OCI-LY1 (cell line): ENCODE measurements around the gene DUOX1.

Experiments used
- H2AFZ ChIP-seq: fragments of 200-600 bp; sonication (generic), shearing (Covaris generic); 2 replicates; pipeline ENCODE4 v1.6.0; 2014; ENCODE audit warnings: antibody characterized with exemption, mild to moderate bottlenecking, low read length
- H3F3A ChIP-seq: fragments of 200-600 bp; sonication (generic), shearing (Covaris generic); 2 replicates; pipeline ENCODE4 v1.6.0; 2014; ENCODE audit warnings: mild to moderate bottlenecking, antibody characterized with exemption, low read length, moderate library complexity; ENCODE audit not compliant: insufficient read depth
- H3K27ac ChIP-seq: fragments of 200-600 bp; sonication (generic); 2 replicates; pipeline ENCODE4 v1.5.1; 2014; ENCODE audit warnings: low read length, mixed run types, mild to moderate bottlenecking, low read depth; ENCODE audit not compliant: poor library complexity, severe bottlenecking
- H3K27me3 ChIP-seq: fragments of 200-600 bp; sonication (generic); 2 replicates; pipeline ENCODE4 v1.6.0; 2014; ENCODE audit warnings: antibody characterized with exemption, mild to moderate bottlenecking, low read length, moderate library complexity; ENCODE audit not compliant: insufficient read depth
- H3K36me3 ChIP-seq: fragments of 200-600 bp; sonication (generic); 2 replicates; pipeline ENCODE4 v1.6.1; 2014; ENCODE audit warnings: mild to moderate bottlenecking, antibody characterized with exemption, low read length, moderate library complexity, mixed read lengths; ENCODE audit not compliant: insufficient read depth
- H3K4me1 ChIP-seq: fragments of 200-600 bp; sonication (generic); 2 replicates; pipeline ENCODE4 v1.5.1; 2014; ENCODE audit warnings: mild to moderate bottlenecking, low read length, moderate library complexity; ENCODE audit not compliant: insufficient read depth, severe bottlenecking
- H3K4me2 ChIP-seq: fragments of 200-600 bp; sonication (generic), shearing (Covaris generic); 2 replicates; pipeline ENCODE4 v1.6.1; 2014; ENCODE audit warnings: low read length
- H3K4me3 ChIP-seq: fragments of 200-600 bp; sonication (generic); 2 replicates; pipeline ENCODE4 v1.5.1; 2014; ENCODE audit warnings: low read length, low read depth, mild to moderate bottlenecking, mixed read lengths; ENCODE audit not compliant: poor library complexity, severe bottlenecking
- H3K79me2 ChIP-seq: fragments of 200-600 bp; shearing (Covaris generic); 2 replicates; pipeline ENCODE4 v1.6.1; 2016; ENCODE audit warnings: mixed run types, low read length, mixed read lengths; ENCODE audit not compliant: insufficient read depth
- H3K9ac ChIP-seq: fragments of 200-600 bp; sonication (generic), shearing (Covaris generic); 2 replicates; pipeline ENCODE4 v1.6.1; 2014; ENCODE audit warnings: mild to moderate bottlenecking, low read length, mixed read lengths
- H3K9me2 ChIP-seq: fragments of 200-600 bp; sonication (generic), shearing (Covaris generic); 2 replicates; pipeline ENCODE4 v1.6.1; 2014; ENCODE audit warnings: low read depth, mild to moderate bottlenecking, low read length, mixed read lengths
- H3K9me3 ChIP-seq: fragments of 200-600 bp; shearing (Covaris generic); 2 replicates; pipeline ENCODE4 v1.6.1; 2014; ENCODE audit warnings: low read length, mixed read lengths
- H4K20me1 ChIP-seq: fragments of 200-600 bp; sonication (generic), shearing (Covaris generic); 2 replicates; pipeline ENCODE4 v1.6.0; 2016; ENCODE audit warnings: mild to moderate bottlenecking, low read length; ENCODE audit not compliant: insufficient read depth
- EZH2 ChIP-seq: fragments of 200-600 bp; sonication (generic), shearing (Covaris generic); IDR thresholded peaks from 2 replicates; pipeline ENCODE4 v1.8.0; 2017; ENCODE audit warnings: borderline replicate concordance, mixed run types, mild to moderate bottlenecking, antibody characterized with exemption, low read length, moderate library complexity, mixed read lengths
- TF ChIP-seq, protein P1 (sequence below): fragments of 200-600 bp; sonication (generic), shearing (Covaris generic); IDR thresholded peaks from 2 replicates; pipeline ENCODE4 v1.5.1; 2017; ENCODE audit warnings: mild to moderate bottlenecking, antibody characterized with exemption, low read length, moderate library complexity, mixed read lengths

Gene DUOX1

DNA sequence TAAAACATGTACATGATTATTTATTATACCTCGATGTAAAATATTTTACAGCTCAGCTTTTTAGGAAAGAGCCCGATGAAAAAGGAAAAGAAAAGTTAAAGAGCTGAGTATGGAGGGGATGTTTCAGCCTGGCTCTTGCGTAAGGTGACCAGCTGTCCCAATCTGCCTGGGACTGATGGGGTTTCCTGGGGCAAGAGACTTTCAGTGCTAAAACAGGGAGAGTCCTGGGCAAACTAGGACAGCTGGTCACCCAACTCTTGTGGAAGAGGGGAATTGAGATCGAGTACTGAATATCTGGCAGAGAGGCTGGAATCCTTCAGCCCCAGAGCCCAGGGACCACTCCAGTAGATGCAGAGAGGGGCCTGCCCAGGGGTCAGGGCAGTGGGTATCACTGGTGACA lies 36.8 kb upstream of the DUOX1 start:
- no peaks in the 10 kb centered on the region for H3K79me2 ChIP-seq
- H3K36me3 ChIP-seq = no peaks in the 10 kb centered on the region
- no peaks in the 10 kb centered on the region for H3K9me2 ChIP-seq
- no peaks in the 10 kb centered on the region for H3K9me3 ChIP-seq
- no peak overlapping the region for H3K4me2 ChIP-seq
- H3K27ac ChIP-seq = no peak overlapping the region
- H3K4me1 ChIP-seq = no peaks in the 10 kb centered on the region
- H3K27me3 ChIP-seq = 0 out of 2 replicates have a peak, but pooled peaks cover 4% of the 10 kb centered on the region
- no peak overlapping the region for H3K9ac ChIP-seq
- H4K20me1 ChIP-seq = no peaks in the 10 kb centered on the region
- no peak overlapping the region for H3K4me3 ChIP-seq
- H3F3A ChIP-seq = no peaks in the 10 kb centered on the region
- H2AFZ ChIP-seq = no peak overlapping the region
- TF ChIP-seq, protein P1, sequence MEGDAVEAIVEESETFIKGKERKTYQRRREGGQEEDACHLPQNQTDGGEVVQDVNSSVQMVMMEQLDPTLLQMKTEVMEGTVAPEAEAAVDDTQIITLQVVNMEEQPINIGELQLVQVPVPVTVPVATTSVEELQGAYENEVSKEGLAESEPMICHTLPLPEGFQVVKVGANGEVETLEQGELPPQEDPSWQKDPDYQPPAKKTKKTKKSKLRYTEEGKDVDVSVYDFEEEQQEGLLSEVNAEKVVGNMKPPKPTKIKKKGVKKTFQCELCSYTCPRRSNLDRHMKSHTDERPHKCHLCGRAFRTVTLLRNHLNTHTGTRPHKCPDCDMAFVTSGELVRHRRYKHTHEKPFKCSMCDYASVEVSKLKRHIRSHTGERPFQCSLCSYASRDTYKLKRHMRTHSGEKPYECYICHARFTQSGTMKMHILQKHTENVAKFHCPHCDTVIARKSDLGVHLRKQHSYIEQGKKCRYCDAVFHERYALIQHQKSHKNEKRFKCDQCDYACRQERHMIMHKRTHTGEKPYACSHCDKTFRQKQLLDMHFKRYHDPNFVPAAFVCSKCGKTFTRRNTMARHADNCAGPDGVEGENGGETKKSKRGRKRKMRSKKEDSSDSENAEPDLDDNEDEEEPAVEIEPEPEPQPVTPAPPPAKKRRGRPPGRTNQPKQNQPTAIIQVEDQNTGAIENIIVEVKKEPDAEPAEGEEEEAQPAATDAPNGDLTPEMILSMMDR = no peak
- TF ChIP-seq EZH2 = no peak

DNA sequence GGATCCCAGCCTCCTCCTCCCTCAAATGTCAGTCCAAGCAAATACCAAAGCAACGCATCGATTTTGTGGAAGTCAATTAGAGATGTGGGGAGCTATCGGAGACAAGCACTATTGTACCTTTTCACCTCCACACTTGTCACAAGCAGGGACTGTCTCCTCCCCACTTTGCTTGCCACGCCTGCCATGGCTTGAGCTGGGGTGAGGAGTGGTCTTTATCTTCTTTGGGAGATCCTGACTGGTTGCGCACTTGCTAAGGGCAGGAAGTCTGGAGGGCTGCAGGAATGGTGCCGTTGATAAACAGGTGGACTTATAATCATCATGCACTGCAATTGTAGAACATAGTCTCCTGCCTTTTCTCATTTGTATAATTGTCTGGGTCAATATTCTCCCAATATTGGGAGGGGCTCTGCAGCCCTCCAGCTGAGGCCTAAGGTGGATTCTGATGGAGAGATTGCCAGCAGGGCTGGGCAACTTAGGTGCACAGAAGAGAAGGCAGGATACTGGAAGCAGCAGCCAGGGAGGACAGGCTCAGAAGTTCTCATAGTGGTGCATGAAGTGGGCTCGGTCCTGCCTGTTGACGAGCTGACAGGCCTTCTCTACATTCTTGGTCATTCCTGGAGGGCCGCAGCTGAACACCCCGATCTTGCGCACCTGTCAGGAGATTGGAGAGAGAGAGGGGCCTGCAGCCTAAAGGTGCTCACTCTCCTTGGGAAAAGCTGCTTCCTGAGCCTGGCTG lies 36.0 kb upstream of the DUOX1 start:
- Histone ChIP-seq H4K20me1 (no peaks in the 10 kb centered on the region), H3K27ac (no peak overlapping the region), H3K36me3 (no peaks in the 10 kb centered on the region), H3K79me2 (no peaks in the 10 kb centered on the region), H3K9ac (no peak overlapping the region), H3F3A (no peaks in the 10 kb centered on the region), H3K4me2 (no peak overlapping the region), H2AFZ (no peak overlapping the region), H3K4me1 (no peaks in the 10 kb centered on the region), H3K9me3 (no peaks in the 10 kb centered on the region), H3K27me3 (0 out of 2 replicates have a peak, but pooled peaks cover 4% of the 10 kb centered on the region), H3K9me2 (no peaks in the 10 kb centered on the region), H3K4me3 (no peak overlapping the region)
- TF ChIP-seq EZH2 = no peak
- TF ChIP-seq, protein P1 = no peak

DNA sequence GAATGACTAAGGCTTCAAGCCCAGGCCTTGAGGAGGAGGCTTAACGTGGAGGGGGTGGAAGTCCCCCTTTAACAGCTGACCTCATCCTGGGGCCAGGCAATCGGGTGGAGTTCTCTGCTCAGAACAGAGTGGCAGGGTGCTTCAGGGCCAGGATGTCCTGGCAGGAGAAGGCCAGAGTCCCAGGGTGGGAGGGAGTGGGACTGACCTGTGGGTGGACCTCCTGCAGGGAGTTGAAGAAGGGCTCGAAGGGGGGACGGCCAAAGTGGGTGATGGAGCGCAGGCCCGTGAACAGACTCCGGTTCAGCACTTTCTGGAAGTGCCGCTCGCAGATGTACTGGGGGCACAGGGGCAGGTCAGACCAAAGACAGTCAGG lies 35.5 kb upstream of the DUOX1 start:
- H3K4me3 ChIP-seq = no peak overlapping the region
- no peaks in the 10 kb centered on the region for H3F3A ChIP-seq
- H3K27me3 ChIP-seq = 0 out of 2 replicates have a peak, but pooled peaks cover 4% of the 10 kb centered on the region
- no peak overlapping the region for H3K4me2 ChIP-seq
- H4K20me1 ChIP-seq = no peaks in the 10 kb centered on the region
- H3K79me2 ChIP-seq = no peaks in the 10 kb centered on the region
- H3K9me3 ChIP-seq = no peaks in the 10 kb centered on the region
- no peaks in the 10 kb centered on the region for H3K4me1 ChIP-seq
- H2AFZ ChIP-seq = no peak overlapping the region
- H3K36me3 ChIP-seq = no peaks in the 10 kb centered on the region
- no peak overlapping the region for H3K27ac ChIP-seq
- no peak overlapping the region for H3K9ac ChIP-seq
- TF ChIP-seq EZH2 = no peak
- TF ChIP-seq, protein P1 = no peak
- no peaks in the 10 kb centered on the region for H3K9me2 ChIP-seq
